ENCODE measurements around the gene WDFY4.
A peak's percentile ranks its signal among the peaks of the same experiment; 100 is the strongest.
"Not testable (repeated sequence)": the region's sequence is repeated elsewhere in the genome, so short reads cannot be mapped to it uniquely, and the experiment has no call there.

WDFY4 gene, protein sequence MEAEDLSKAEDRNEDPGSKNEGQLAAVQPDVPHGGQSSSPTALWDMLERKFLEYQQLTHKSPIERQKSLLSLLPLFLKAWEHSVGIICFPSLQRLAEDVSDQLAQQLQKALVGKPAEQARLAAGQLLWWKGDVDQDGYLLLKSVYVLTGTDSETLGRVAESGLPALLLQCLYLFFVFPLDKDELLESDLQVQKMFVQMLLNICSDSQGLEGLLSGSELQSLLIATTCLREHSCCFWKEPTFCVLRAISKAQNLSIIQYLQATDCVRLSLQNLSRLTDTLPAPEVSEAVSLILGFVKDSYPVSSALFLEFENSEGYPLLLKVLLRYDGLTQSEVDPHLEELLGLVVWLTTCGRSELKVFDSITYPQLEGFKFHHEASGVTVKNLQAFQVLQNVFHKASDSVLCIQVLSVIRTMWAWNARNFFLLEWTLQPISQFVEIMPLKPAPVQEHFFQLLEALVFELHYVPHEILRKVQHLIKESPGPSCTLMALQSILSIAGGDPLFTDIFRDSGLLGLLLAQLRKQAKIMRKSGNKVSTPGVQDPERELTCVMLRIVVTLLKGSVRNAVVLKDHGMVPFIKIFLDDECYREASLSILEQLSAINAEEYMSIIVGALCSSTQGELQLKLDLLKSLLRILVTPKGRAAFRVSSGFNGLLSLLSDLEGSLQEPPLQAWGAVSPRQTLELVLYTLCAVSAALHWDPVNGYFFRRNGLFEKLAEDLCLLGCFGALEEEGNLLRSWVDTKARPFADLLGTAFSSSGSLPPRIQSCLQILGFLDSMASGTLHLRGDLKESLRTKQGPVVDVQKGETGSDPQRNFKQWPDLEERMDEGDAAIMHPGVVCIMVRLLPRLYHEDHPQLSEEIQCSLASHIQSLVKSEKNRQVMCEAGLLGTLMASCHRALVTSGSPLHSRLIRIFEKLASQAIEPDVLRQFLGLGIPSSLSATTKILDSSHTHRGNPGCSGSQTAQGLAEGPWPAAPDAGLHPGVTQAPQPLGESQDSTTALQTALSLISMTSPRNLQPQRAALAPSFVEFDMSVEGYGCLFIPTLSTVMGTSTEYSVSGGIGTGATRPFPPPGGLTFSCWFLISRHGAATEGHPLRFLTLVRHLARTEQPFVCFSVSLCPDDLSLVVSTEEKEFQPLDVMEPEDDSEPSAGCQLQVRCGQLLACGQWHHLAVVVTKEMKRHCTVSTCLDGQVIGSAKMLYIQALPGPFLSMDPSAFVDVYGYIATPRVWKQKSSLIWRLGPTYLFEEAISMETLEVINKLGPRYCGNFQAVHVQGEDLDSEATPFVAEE (N-terminal part only)

GRCh38 chr10:48684792-48685623 is at the start of gene WDFY4:
Gene WDFY4, plus strand, starts transcription at chr10:48684873. Its CDS starts 24,860 bp downstream, at chr10:48709733.
- peak; percentile 91 for DNase-seq

GRCh38 chr10:48634984-48635557 is 49.6 kb upstream of the WDFY4 start:
- DNase-seq = no peak

- DNase-seq = no peak
Measured at GRCh38 chr10:48636231-48636630, 48.4 kb upstream of the WDFY4 start.

DNA sequence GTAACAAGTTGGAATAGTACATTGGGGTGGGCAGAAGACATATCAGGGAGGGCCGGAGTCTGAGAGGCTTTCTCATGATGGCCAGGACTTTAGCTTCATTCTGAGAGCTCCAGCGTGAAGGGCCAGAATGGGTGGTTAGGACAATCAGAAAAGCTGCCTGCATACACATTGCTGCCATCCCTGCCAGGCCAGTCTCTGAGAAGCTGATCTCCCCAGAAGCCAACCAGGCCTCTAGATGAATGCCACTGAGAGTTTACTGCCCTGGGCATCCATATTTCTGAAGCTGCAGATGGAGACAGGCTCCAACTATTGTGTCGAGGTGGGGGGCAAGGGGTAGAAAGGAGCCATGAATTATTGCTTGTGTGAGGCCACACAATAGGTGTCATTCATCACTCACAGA is 47.8 kb upstream of the WDFY4 start:
- no peak for DNase-seq

DNA sequence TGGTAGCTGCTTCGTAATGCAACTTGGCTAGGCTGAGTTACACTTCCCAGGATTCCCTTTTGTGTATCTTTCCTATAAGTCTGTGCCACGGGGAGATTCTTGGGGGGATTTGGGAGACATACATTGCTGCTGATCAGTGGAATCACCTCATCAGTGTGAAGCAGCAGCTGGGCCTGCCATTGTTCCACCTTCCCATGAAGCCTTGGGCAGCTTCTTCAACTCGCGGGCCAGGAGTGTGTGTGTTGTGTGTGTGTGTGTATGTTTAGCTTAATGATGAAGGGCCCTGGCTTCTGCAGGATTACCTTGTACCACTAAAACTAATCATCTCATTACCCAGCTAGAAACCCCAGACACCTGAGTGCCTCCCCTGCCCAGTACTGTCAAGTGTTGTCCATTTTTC is 46.5 kb upstream of the WDFY4 start:
- no peak for DNase-seq

DNA sequence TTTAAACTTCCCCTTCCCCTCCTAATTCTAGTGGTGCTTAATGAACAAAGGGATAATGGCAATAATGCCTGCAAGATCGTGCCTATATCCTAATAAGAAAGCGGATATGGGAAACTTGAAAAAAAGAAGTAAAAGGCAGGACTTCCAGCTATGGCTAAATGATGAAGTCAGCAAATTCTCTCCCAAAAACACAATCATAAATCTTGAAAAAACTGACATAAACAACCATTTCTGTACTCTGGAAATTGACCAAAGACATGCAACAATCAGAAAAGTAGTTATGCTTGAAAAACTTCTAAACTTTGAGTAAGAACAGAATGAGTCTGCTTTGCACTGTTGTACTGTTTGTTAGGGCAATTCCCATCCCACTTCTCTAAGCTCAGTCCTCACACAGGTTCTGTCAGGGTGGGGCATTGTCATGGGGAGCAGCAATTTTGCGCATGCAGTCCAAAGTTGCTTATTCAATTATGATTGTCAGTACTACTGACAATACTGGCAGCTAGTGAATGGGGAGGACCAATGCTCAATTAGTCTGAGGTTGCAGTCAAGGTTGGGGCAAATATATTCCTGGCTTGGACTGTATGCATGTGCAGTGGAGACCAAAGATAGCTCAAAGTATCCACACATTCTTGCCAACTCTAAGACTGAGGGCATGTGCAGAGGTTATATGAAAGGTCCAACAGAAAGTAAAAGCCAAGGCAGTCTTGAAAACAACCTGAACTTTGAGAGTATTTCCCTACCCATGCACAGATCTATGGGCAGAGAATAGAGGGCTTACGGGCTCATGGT is 45.7 kb upstream of the WDFY4 start:
- no peak for DNase-seq

DNA sequence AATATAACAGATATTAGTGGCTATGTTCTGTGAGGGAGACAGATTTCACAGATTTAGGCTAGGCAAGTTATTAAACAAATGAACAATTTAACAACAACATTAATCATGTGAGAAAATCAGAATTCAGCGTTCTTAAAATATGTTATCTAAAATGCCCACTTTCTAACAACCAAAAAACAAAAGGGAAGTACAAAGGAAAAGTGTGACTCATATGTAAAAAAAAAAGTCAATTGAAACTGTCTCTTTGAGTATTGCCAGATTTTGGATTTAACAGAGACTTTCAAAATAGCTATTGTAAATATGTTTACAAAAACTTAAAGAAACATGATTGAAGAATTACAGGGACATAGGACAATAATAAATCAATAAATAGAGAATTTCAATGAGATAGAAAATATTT is 45.0 kb upstream of the WDFY4 start:
- DNase-seq = peak; percentile 64

- peak; percentile 58 for DNase-seq
Measured at GRCh38 chr10:48640326-48640725, 44.3 kb upstream of the WDFY4 start.

GRCh38 chr10:48641099-48641690 is 43.5 kb upstream of the WDFY4 start:
- not testable (repeated sequence) for DNase-seq

DNA sequence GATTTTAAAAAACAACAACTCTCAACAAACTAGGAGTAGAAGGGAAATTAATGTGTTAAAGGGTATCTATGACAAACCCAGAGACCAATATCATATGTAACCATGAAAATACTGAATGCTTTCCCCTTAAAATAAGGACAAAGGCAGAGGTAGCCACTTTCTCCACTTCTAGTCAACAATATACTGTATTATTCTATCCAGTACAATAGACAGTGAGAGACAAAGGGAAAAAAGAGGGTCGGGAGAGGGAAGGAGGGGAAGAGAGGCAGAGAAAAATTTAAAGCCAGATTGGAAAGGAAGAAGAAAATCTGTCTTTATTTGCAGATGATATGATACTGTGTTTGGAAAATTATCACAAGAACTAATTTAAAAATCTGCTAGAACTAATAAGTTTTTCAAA is 39.1 kb upstream of the WDFY4 start:
- DNase-seq = no peak

DNA sequence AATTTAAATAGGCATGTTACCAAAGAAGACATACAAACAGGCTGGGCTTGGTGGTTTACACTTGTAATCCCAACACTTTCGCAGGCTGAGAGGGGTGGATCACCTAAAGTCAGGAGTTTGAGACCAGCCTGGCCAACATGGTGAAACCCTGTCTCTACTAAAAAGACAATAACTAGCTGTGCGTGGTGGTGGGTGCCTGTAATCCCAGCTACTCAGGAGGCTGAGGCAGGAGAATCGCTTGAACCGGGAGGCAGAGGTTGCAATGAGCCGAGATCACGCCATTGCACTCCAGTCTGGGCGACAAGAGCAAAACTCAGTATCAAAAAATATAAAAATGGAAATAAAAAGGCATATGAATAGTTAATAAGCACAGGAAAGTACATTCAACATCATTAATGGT is 37.6 kb upstream of the WDFY4 start:
- DNase-seq = not testable (repeated sequence)

DNA sequence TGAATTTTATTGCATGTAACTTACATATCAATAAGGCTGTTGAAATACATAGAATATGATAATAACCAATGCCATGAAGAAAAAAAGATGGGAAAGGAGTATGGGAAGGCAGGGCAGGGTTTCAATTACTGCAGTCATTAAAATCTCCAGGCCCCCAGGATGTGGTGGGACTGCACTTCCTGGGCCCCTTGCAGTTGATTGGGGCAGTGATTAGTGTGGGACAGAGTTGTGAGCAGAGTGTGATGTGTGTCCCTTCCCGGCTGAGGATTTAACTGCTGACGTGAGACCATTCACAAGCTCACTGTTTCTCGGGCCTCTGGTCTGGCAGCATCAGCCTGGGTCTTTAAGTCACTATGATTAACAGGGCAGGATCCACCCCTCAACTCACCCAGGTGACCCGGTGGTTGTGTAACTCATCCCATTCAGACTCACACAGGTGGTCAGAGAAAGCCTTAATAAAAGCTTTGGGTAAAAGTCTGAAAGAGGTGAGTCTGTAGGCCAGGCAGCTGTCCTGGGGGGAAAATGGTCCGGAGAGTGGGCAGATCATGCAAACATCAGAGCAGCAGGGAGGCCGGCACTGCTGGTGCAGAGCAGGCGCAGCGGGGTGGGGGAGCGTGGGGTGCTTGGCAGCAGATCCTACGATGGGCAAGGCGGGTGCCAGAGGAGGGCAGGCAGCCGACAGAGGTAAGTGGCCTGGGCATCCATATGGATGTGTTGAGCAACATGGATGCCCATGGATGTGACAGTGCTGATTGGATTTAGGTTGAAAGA is 36.3 kb upstream of the WDFY4 start:
- DNase-seq = no peak

DNA sequence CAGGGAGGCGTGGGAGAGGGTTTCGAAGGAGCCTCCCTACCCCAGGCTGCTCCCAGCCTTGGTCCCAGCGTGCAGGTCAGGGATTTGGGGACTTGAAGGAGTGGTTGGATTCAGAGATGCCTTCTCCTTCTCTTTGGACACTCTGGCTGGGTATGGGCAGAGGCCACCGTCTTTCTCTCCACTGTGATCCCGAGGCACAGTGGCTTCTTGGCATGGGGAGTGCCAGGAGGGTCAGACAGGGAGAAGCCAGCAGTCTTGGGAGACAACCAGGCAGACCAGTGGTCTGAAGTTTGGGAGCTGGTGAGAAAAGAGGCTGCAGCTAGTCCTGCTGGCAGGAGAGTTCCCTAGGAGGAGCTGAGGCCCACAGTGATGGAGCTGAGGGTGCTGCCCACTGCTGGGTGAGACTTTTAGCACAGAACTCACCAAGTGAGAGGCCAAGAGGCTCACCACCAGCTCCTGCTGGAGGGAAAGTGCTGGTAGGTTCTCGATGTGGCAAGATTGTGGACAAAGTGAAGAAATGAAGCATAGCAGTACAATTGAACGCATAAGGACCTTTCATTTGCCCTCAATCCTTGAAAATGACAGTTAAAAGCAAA is 35.2 kb upstream of the WDFY4 start:
- DNase-seq = no peak

- no peak for DNase-seq
Measured at GRCh38 chr10:48651293-48651692, 33.4 kb upstream of the WDFY4 start.

DNA sequence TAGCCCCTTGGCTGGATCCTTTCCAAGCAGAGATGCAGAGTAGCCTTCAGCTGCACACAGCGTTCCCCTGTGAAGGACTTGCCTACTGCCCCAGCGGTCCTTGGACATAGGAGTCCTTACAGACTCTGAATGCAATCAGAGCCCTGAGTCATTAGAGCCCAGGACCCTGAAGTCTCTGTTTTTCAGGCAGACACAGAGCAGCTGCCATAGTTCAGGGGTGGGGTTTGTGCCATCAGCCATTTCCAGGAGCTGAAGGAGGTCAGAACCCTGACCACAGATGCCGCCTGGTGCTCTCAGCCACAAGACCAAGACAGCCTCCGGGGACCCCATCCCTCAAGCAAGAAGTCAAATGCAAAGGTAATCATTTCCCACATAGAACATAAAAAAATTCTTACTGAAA is 32.8 kb upstream of the WDFY4 start:
- no peak for DNase-seq

- DNase-seq = peak; percentile 61
Measured at GRCh38 chr10:48652344-48652743, 32.3 kb upstream of the WDFY4 start.

DNA sequence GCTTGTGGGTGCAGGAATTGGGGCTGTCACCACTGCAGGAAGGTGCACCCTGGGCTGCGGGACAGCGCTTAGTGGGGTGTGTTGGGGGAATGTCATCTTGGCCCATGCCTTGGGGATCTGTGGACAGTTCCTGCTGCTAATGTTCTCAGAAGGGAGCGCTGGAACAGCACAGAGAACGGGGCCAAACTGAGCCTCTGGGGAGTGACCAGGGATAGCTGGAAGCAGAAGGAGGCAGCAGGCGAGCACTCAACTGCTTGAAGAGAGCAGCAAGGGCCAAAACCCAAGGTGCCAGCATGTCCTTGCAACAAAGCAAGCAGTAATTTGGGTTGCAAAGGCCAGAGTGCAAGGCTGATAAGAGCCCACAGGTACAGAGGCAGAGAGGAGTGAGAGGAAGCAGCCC is 31.3 kb upstream of the WDFY4 start:
- no peak for DNase-seq

DNA sequence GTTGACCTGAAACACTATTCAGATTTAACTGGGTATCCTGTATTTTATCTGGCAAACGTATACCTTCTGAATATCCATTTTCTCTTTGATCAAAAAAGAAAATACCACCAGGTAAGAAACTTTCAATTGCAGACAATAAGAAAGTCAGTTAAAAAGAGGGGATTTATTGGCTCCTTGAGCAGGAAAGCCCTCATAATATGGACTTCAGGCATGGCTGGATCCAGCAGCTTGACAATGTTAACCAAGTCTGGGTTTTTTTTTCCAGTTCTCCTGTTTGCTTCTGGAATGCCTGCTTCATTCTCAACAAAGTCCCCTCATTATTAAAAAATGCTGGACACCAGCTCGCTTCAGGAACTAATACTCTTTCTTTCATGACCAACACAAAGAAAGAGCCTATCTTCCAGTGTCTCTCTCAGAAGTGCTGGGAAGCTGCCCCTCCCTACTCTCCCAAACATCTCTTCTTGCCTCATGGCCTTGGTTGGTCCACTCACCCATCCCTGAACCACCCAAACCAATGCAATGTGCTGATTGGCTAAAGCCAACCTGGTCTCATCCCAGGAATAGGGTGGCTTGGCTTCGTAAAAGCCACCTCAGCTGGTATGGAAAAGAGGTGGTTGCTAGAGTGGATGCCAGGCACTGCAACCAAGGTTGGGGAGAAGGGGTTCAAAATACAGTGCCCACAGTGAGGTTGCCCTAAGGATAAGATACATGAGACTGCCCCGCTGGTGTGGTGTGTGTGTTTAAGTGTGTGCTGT is 30.6 kb upstream of the WDFY4 start:
- DNase-seq = no peak
